Stimulated activated CD8-positive, alpha-beta memory T cell treated with anti-CD3 and anti-CD28 coated beads, Interleukin-12 subunit alpha, Interleukin-12 subunit beta, amount 100 ng/mL, for 24 hours (primary cell): Measurements from ENCODE around the gene DSP.

Experiments
- DNase-seq: peaks from one replicate; pipeline ENCODE4 v3.0.0-alpha.2; 2020; ENCODE audit errors: extremely low read depth

Gene DSP

GRCh38 chr6:7591770-7592169 lies 50.3 kb downstream of the DSP start:
- no peak for DNase-seq

GRCh38 chr6:7593229-7593628 lies 51.8 kb downstream of the DSP start:
- DNase-seq, result no peak

- no peak for DNase-seq
Observed at GRCh38 chr6:7594579-7595125, 53.2 kb downstream of the DSP start.

- DNase-seq, result no peak
Observed at GRCh38 chr6:7604003-7604402, 62.5 kb downstream of the DSP start.

GRCh38 chr6:7604506-7604905 lies 63.0 kb downstream of the DSP start:
- no peak for DNase-seq

- DNase-seq, result no peak
Observed at GRCh38 chr6:7615611-7616383, 74.3 kb downstream of the DSP start.

GRCh38 chr6:7617801-7618764 lies 76.6 kb downstream of the DSP start:
- DNase-seq, result no peak

- DNase-seq, result no peak
Observed at GRCh38 chr6:7621761-7622160, 80.3 kb downstream of the DSP start.

- DNase-seq, result no peak
Observed at GRCh38 chr6:7624796-7625710, 83.6 kb downstream of the DSP start.

GRCh38 chr6:7628479-7628878 lies 87.0 kb downstream of the DSP start:
- DNase-seq, result no peak

- DNase-seq, result no peak
Observed at GRCh38 chr6:7628909-7629308, 87.4 kb downstream of the DSP start.

GRCh38 chr6:7629321-7629720 lies 87.8 kb downstream of the DSP start:
- DNase-seq, result no peak

GRCh38 chr6:7630792-7631191 lies 89.3 kb downstream of the DSP start:
- no peak for DNase-seq

- no peak for DNase-seq
Observed at GRCh38 chr6:7631466-7631865, 90.0 kb downstream of the DSP start.

GRCh38 chr6:7632501-7633290 lies 91.2 kb downstream of the DSP start:
- DNase-seq, result no peak

GRCh38 chr6:7633361-7633760 lies 91.9 kb downstream of the DSP start:
- DNase-seq, result no peak

- DNase-seq, result no peak
Observed at GRCh38 chr6:7636151-7636550, 94.7 kb downstream of the DSP start.
